Calu3 (cell line): Measurements from ENCODE around the gene SLAMF1. TPM values are rescaled to one million over a fixed set of nuclear protein-coding genes. Genes with fewer than 3 reads are reported as not detected.

Source experiments
- BruUV-seq: library from RNA; stranded (reverse); fragments of 400-500 nt; replicated peaks from 2 replicates; lab custom pipeline; 2021; lab: Mats Ljungman, UMichigan
- CTCF ChIA-PET: fragments of 300-600 bp; sonication (Branson Sonifier 250); formaldehyde crosslinking; loops from one replicate; lab custom pipeline; 2022; ENCODE audit warnings: antibody characterized with exemption; lab: Charles Lee
- DNase-seq: peaks from one replicate; pipeline ENCODE4 v3.0.0; 2022
- H3K27ac Mint-ChIP-seq: one replicate; pipeline ENCODE4 v1.8.0; 2022; ENCODE audit warnings: mixed read lengths; ENCODE audit not compliant: unreplicated experiment
- H3K27me3 Mint-ChIP-seq: one replicate; pipeline ENCODE4 v1.8.0; 2022; ENCODE audit warnings: mixed read lengths; ENCODE audit not compliant: unreplicated experiment
- H3K36me3 Mint-ChIP-seq: one replicate; pipeline ENCODE4 v1.8.0; 2022; ENCODE audit warnings: mild to moderate bottlenecking, moderate library complexity, mixed read lengths; ENCODE audit not compliant: insufficient read depth, unreplicated experiment
- H3K4me1 Mint-ChIP-seq: one replicate; pipeline ENCODE4 v1.8.0; 2022; ENCODE audit warnings: mild to moderate bottlenecking, low read depth, mixed read lengths; ENCODE audit not compliant: unreplicated experiment
- H3K4me3 Mint-ChIP-seq: one replicate; pipeline ENCODE4 v1.8.0; 2022; ENCODE audit warnings: mild to moderate bottlenecking, low read depth, moderate library complexity, mixed read lengths; ENCODE audit not compliant: unreplicated experiment
- H3K9me3 Mint-ChIP-seq: one replicate; pipeline ENCODE4 v1.8.0; 2022; ENCODE audit warnings: low read depth, mixed read lengths; ENCODE audit not compliant: unreplicated experiment
- intact Hi-C: fragments of 100-400 bp; cut with micrococcal nuclease; formaldehyde crosslinking; loops from one replicate; pipeline ENCODE4 v1.10.0; 2022; ENCODE audit not compliant: unreplicated experiment
- total RNA-seq: library from RNA; stranded (reverse); gene quantifications from 2 replicates; pipeline ENCODE4 v1.2.3, GENCODE V29; 2022
- TF ChIP-seq, protein P1 (sequence below): fragments of 200-600 bp; IDR thresholded peaks from one replicate; pipeline ENCODE4 v1.8.0; 2022; ENCODE audit warnings: antibody characterized with exemption; ENCODE audit not compliant: unreplicated experiment

SLAMF1 gene
- total RNA-seq, 1 experiment from 2014 or later = not detected

DNA sequence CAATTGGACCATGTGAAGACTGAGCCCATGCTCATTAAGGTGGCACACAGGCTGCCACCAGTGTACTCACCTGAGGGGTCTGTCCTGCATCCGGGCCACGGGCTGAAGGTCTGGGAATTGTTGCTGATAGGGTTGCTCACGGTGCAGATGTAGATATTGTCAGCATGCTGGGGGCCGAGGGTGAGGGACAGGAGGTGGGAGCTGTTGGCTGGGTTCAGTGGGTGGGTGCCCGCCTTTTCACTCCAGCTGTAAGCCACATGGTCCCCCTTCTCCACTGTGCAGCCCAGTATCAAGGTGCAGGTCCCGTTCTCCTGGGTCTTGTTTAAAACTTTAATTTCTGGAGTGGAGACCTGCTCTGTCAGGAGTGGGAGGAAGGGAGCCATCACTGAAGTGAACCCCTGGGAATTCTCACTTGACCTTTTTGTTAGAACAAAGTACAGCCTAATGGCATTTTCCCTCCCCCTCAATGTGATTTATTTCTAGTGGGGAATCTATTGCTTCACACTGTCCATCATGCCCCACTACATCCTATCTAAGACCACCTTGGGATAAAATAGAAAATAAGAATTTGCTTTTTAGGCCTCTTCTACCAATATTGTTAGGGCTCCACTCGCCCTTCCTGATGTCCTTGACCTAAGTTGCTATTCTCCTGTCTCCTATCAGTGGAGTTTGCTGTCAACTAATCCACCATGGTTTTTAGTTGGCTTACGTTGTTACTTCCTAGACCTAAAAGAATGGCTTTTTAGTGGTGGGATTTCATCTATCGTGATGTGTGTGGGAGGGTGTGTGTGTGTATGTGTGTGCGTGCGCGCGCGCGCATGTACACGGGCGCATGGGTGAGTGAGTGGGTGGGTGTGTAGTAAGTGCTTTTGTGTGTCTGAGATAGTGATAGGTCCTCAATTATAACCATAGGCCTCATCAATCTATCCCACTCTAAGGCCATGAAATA is 12.0 kb downstream of the SLAMF1 start:
- Mint-ChIP-seq H3K4me1 (peaks cover 5% of the 10 kb centered on the region), H3K9me3 (no peaks in the 10 kb centered on the region), H3K27me3 (peaks cover 63% of the 10 kb centered on the region), H3K4me3 (no peak overlapping the region), H3K36me3 (no peaks in the 10 kb centered on the region), H3K27ac (no peak overlapping the region)
- intact Hi-C loops = no loop called here
- BruUV-seq = no TSS peak
- TF ChIP-seq, protein P1, sequence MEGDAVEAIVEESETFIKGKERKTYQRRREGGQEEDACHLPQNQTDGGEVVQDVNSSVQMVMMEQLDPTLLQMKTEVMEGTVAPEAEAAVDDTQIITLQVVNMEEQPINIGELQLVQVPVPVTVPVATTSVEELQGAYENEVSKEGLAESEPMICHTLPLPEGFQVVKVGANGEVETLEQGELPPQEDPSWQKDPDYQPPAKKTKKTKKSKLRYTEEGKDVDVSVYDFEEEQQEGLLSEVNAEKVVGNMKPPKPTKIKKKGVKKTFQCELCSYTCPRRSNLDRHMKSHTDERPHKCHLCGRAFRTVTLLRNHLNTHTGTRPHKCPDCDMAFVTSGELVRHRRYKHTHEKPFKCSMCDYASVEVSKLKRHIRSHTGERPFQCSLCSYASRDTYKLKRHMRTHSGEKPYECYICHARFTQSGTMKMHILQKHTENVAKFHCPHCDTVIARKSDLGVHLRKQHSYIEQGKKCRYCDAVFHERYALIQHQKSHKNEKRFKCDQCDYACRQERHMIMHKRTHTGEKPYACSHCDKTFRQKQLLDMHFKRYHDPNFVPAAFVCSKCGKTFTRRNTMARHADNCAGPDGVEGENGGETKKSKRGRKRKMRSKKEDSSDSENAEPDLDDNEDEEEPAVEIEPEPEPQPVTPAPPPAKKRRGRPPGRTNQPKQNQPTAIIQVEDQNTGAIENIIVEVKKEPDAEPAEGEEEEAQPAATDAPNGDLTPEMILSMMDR = no peak
- CTCF ChIA-PET = no interaction called here
- DNase-seq = no peak

DNA sequence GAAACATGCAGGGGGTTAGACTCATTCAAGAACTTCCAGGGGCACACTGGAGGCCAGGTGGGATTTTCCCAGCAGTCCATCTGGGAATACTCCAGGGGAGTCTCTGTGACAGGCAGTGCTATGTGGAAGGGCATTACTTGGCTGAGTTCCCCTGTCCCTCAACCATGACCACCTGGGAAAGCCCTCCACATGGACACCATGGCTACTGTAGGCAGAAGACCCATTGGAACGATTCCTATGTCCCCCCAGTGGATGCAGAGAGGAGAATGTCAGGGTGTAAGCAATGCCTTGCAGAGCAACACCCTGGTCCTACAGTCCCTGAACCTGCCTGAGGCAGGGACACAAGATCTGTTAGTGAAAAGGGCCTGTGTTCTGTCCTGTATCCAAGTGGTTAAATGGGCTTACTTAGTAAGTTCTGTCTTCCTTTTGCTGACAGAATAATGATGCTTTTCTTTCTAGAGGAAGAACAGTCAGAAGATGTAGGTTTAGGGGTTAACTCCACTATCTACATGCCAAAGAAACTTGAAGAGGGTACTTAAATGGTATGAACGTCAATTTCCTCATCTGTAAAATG is 13.4 kb downstream of the SLAMF1 start:
- intact Hi-C loops = no loop called here
- TF ChIP-seq, protein P1 = no peak
- H3K4me3 Mint-ChIP-seq = no peak overlapping the region
- peaks cover 49% of the 10 kb centered on the region for H3K27me3 Mint-ChIP-seq
- no peak overlapping the region for H3K27ac Mint-ChIP-seq
- H3K4me1 Mint-ChIP-seq = no peaks in the 10 kb centered on the region
- CTCF ChIA-PET = no interaction called here
- no peaks in the 10 kb centered on the region for H3K36me3 Mint-ChIP-seq
- H3K9me3 Mint-ChIP-seq = no peaks in the 10 kb centered on the region
- no TSS peak for BruUV-seq
- DNase-seq = no peak

DNA sequence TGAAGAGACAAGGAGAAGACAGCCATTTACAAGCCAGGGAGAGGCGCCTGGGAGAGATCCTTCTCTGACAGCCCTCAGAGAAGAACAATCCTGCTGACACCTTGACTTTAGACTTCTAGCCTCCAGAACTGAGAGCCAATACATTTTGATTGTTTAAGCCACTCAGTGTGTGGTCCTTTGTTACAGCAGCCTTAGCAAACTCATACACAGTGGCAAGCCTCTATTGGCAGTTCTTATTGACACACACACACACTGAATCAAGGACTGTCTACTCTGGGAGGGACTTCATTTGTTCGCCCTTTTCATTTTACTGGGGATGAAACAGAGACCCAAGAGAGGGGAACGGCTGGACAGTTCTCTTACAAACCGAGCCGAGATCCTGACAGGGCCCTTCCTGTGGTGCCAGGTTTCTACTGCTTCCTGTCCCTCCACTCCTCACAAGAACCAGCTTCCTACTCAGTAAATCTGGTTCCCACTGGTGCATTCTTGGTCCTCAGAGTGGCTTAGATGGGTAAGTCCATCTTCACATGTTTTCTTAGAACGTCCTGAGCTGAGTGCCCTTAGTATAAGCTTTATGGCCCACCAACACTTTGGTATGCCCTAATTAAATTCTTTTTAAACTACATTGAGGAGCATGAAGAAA is 14.7 kb downstream of the SLAMF1 start:
- Mint-ChIP-seq H3K4me1 (no peaks in the 10 kb centered on the region), H3K27ac (no peak overlapping the region), H3K36me3 (no peaks in the 10 kb centered on the region), H3K27me3 (peaks cover 48% of the 10 kb centered on the region), H3K4me3 (no peak overlapping the region), H3K9me3 (no peaks in the 10 kb centered on the region)
- CTCF ChIA-PET = no interaction called here
- DNase-seq = no peak
- intact Hi-C loops = no loop called here
- TF ChIP-seq, protein P1 = no peak
- no TSS peak for BruUV-seq

DNA sequence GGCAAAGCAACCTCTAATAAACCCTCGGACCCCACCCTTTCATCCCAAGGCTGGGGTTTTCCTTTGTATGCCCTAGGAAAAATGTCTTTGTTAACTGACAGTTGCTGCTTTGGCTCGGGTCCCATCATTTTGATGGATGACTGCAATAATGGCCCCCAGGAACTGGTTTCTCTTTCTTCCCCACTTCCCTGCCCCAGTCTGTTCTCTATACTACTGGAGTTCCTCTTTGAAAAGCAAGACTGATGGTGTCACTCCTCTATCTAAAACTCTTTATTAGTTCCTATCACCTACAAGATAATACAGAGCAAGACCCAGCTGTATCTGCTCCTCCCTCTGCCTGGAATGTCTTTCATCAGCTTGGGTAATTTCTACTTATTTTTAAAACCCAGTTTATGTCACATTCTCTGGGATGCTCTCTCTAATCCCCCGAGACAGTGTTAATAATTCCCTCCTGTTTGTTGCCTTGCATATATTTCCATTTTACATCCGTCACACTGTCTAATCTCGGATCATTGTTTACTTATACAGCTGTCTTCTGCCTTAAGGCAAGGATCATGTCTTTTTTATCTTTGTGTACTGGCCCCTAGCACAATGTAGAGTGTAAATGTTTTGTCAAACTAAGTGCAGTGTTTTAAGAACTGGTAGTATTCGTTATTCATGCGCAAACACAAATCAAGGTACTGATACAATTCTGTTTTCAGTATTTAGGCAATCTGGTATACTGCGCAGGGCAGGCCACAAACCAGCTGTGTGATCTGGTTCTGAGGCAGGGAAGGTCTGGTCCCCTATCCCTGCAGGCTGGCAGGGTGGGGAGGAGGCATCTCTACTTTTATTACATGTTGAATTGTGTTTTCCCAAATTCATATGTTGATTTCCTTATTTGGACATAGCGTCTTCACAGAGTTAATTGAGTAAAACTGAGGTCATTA is 16.1 kb downstream of the SLAMF1 start:
- TF ChIP-seq, protein P1 = no peak
- no peaks in the 10 kb centered on the region for H3K9me3 Mint-ChIP-seq
- no peak for DNase-seq
- no peak overlapping the region for H3K27ac Mint-ChIP-seq
- no peak overlapping the region for H3K4me3 Mint-ChIP-seq
- CTCF ChIA-PET = interaction anchor here (0.6 kb wide), 1 partner anchor 242 kb away, joined by 6 read pairs; no protein-coding TSS in a partner anchor
- no peaks in the 10 kb centered on the region for H3K36me3 Mint-ChIP-seq
- intact Hi-C loops = no loop called here
- peaks cover 60% of the 10 kb centered on the region for H3K27me3 Mint-ChIP-seq
- no TSS peak for BruUV-seq
- H3K4me1 Mint-ChIP-seq = no peaks in the 10 kb centered on the region
